H9 (cell line): ENCODE results near the gene SLC27A6. TPM values are rescaled to one million over a fixed set of nuclear protein-coding genes. Genes with fewer than 3 reads are reported as not detected.

ENCODE experiments used
- DNase-seq: peaks from one replicate; pipeline ENCODE4 v3.0.0-alpha.2; 2017
- H2AFZ ChIP-seq: one replicate; pipeline ENCODE4 v1.6.1; 2013; ENCODE audit warnings: mild to moderate bottlenecking, low read length, control low read depth, moderate library complexity
- H2AK5ac ChIP-seq: 2 replicates; pipeline ENCODE4 v1.6.1; 2013; ENCODE audit warnings: low read length, control low read depth, mixed read lengths; ENCODE audit not compliant: insufficient read length
- H2BK120ac ChIP-seq: one replicate; pipeline ENCODE4 v1.6.1; 2013; ENCODE audit warnings: low read depth, mild to moderate bottlenecking, low read length, control low read depth, inconsistent platforms; ENCODE audit not compliant: poor library complexity, severe bottlenecking
- H2BK12ac ChIP-seq: 2 replicates; pipeline ENCODE4 v1.6.1; 2013; ENCODE audit warnings: low read length, control low read depth, mixed read lengths, low read depth; ENCODE audit not compliant: insufficient read length
- H2BK15ac ChIP-seq: 2 replicates; pipeline ENCODE4 v1.6.1; 2013; ENCODE audit warnings: low read depth, low read length, control low read depth
- H2BK20ac ChIP-seq: one replicate; pipeline ENCODE4 v1.6.1; 2013; ENCODE audit warnings: low read depth, mild to moderate bottlenecking, low read length, control low read depth, inconsistent platforms; ENCODE audit not compliant: poor library complexity, severe bottlenecking
- H2BK5ac ChIP-seq: 2 replicates; pipeline ENCODE4 v1.6.1; 2013; ENCODE audit warnings: low read length, control low read depth, mixed read lengths; ENCODE audit not compliant: insufficient read length
- H3K14ac ChIP-seq: 2 replicates; pipeline ENCODE4 v1.6.1; 2013; ENCODE audit warnings: low read length, control low read depth; ENCODE audit not compliant: insufficient read depth
- H3K18ac ChIP-seq: 2 replicates; pipeline ENCODE4 v1.6.1; 2013; ENCODE audit warnings: low read depth, mild to moderate bottlenecking, mixed read lengths, low read length, control low read depth; ENCODE audit not compliant: insufficient read length
- H3K23ac ChIP-seq: 2 replicates; pipeline ENCODE4 v1.6.1; 2013; ENCODE audit warnings: low read length, control low read depth, mixed read lengths, low read depth; ENCODE audit not compliant: insufficient read length
- H3K23me2 ChIP-seq: 2 replicates; pipeline ENCODE4 v1.6.1; 2013; ENCODE audit warnings: low read depth, mild to moderate bottlenecking, mixed read lengths, low read length, control low read depth; ENCODE audit not compliant: insufficient read length, poor library complexity, severe bottlenecking
- H3K27ac ChIP-seq: 2 replicates; pipeline ENCODE4 v1.5.1; 2013; ENCODE audit warnings: low read length, control low read depth, mixed read lengths, low read depth; ENCODE audit not compliant: insufficient read length
- H3K27me3 ChIP-seq: 2 replicates; pipeline ENCODE4 v1.6.1; 2013; ENCODE audit warnings: low read length, control low read depth, inconsistent platforms; ENCODE audit not compliant: insufficient read depth
- H3K4ac ChIP-seq: 2 replicates; pipeline ENCODE4 v1.6.1; 2013; ENCODE audit warnings: low read depth, mild to moderate bottlenecking, control low read depth, inconsistent platforms, low read length, moderate library complexity
- H3K4me1 ChIP-seq: 2 replicates; pipeline ENCODE4 v1.6.1; 2013; ENCODE audit warnings: low read length, control low read depth, inconsistent platforms; ENCODE audit not compliant: insufficient read depth
- H3K4me2 ChIP-seq: 2 replicates; pipeline ENCODE4 v1.6.1; 2013; ENCODE audit warnings: low read length, control low read depth, mixed read lengths; ENCODE audit not compliant: insufficient read length, insufficient read depth
- H3K56ac ChIP-seq: 2 replicates; pipeline ENCODE4 v1.6.1; 2013; ENCODE audit warnings: low read depth, mild to moderate bottlenecking, mixed read lengths, low read length, control low read depth; ENCODE audit not compliant: insufficient read length
- H3K79me1 ChIP-seq: 2 replicates; pipeline ENCODE4 v1.6.1; 2013; ENCODE audit warnings: low read depth, mild to moderate bottlenecking, moderate library complexity, low read length, control low read depth, inconsistent platforms; ENCODE audit not compliant: insufficient read depth, poor library complexity, severe bottlenecking
- H3K79me2 ChIP-seq: 2 replicates; pipeline ENCODE4 v1.6.1; 2013; ENCODE audit warnings: low read length, control low read depth, inconsistent platforms; ENCODE audit not compliant: insufficient read depth
- H3K9ac ChIP-seq: 2 replicates; pipeline ENCODE4 v1.6.1; 2013; ENCODE audit warnings: low read length, control low read depth, mixed read lengths; ENCODE audit not compliant: insufficient read length; ENCODE audit errors: extremely low read depth
- H3K9me3 ChIP-seq: one replicate; pipeline ENCODE4 v1.6.1; 2013; ENCODE audit warnings: low read depth, low read length, inconsistent platforms; ENCODE audit not compliant: control insufficient read depth
- H3T11ph ChIP-seq: one replicate; pipeline ENCODE4 v1.6.1; 2013; ENCODE audit warnings: mild to moderate bottlenecking, low read length, control low read depth, inconsistent platforms
- H4K20me1 ChIP-seq: one replicate; pipeline ENCODE4 v1.6.1; 2013; ENCODE audit not compliant: control insufficient read depth, insufficient read length, insufficient read depth
- H4K5ac ChIP-seq: 2 replicates; pipeline ENCODE4 v1.6.1; 2013; ENCODE audit warnings: low read depth, mild to moderate bottlenecking, mixed read lengths, low read length, control low read depth; ENCODE audit not compliant: insufficient read length
- H4K8ac ChIP-seq: replicated peaks from 2 replicates; pipeline ENCODE4 v1.6.1; 2013; ENCODE audit warnings: low read length, control low read depth, mixed read lengths, low read depth; ENCODE audit not compliant: insufficient read length
- H4K91ac ChIP-seq: 2 replicates; pipeline ENCODE4 v1.6.1; 2013; ENCODE audit warnings: low read depth, mild to moderate bottlenecking, moderate library complexity, mixed read lengths, low read length, control low read depth; ENCODE audit not compliant: insufficient read length
- H3K27ac Mint-ChIP-seq, 3 experiments: 2 replicates in 2 of 3; 3 replicates in 1 of 3; pipeline ENCODE4 v1.8.0; 2020 to 2021; ENCODE audit warnings: mixed read lengths in 3 of 3, mild to moderate bottlenecking in 1 of 3, moderate library complexity in 1 of 3
- H3K27me3 Mint-ChIP-seq: 2 replicates; pipeline ENCODE4 v1.8.0; 2021; ENCODE audit warnings: low read depth, mild to moderate bottlenecking, moderate library complexity, mixed read lengths
- H3K36me3 Mint-ChIP-seq, 3 experiments: 2 replicates in 2 of 3; 3 replicates in 1 of 3; pipeline ENCODE4 v1.8.0; 2020 to 2021; ENCODE audit warnings: low read depth in 3 of 3, mixed read lengths in 3 of 3; ENCODE audit not compliant: insufficient read depth in 1 of 3
- H3K4me1 Mint-ChIP-seq, 2 experiments: 2 replicates each; pipeline ENCODE4 v1.8.0; 2020; ENCODE audit warnings: mixed read lengths in 2 of 2
- H3K4me3 Mint-ChIP-seq, 2 experiments: 2 replicates in 1 of 2; 3 replicates in 1 of 2; pipeline ENCODE4 v1.8.0; 2020 to 2021; ENCODE audit warnings: mild to moderate bottlenecking in 2 of 2, mixed read lengths in 2 of 2, moderate library complexity in 1 of 2
- H3K9me3 Mint-ChIP-seq, 2 experiments: 2 replicates in 1 of 2; 3 replicates in 1 of 2; pipeline ENCODE4 v1.8.0; 2020; ENCODE audit warnings: mild to moderate bottlenecking in 2 of 2, mixed read lengths in 2 of 2, moderate library complexity in 1 of 2
- WGBS: extraction: QIAGEN DNeasy Blood & Tissue Kit; methylation state at CpG from one replicate; pipeline ENCODE4 v1.1.7; 2013; ENCODE audit warnings: missing lambda C conversion rate, low lambda C conversion rate, mixed read lengths; ENCODE audit not compliant: insufficient read length; ENCODE audit errors: extremely low coverage; 5-methylcytosine and 5-hydroxymethylcytosine counted together
- total RNA-seq: library from RNA; stranded (reverse); gene quantifications from 2 replicates; pipeline ENCODE4 v1.2.1, GENCODE V29; 2021
- TF ChIP-seq, protein P1 (sequence below): fragments of 200-600 bp; sonication (generic); conservative IDR thresholded peaks from 3 replicates; pipeline ENCODE4 v1.8.0; 2021; ENCODE audit warnings: antibody characterized with exemption, mild to moderate bottlenecking

The SLC27A6 gene
- total RNA-seq, 1 experiment from 2014 or later: 3.0 TPM

DNA sequence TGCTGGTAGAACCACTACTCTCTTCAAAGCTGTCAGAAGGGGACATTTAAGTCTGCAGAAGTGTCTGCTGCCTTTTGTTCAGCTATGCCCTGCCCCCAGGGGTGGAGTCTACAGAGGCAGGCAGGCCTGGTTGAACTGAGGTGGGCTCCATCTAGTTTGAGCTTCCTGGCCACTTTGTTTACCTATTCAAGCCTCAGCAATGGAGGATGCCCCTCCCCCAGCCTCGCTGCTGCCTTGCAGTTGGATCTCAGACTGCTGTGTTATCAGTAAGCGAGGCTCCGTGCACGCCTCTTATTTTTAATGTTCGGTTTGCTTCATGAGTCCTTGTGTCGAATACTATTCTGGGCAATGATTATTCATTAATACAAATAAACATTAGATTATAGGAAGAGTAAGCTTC lies 3.1 kb upstream of the SLC27A6 start:
- no peak overlapping the region for H4K5ac ChIP-seq
- peaks cover 12 to 18% of the 10 kb centered on the region in 2 experiments for H3K4me1 Mint-ChIP-seq

More for the DNA sequence above, 3.1 kb upstream of the SLC27A6 start:
- H3K27ac Mint-ChIP-seq: no peak overlapping the region
- peaks cover 9% of the 10 kb centered on the region for H3K23me2 ChIP-seq
- H3K56ac ChIP-seq: no peak overlapping the region
- H3K4ac ChIP-seq: no peak overlapping the region
- no peak overlapping the region for H4K91ac ChIP-seq
- H3K27me3 ChIP-seq: peaks cover 3% of the 10 kb centered on the region; the same call in 1 of the 2 replicates
- peaks cover 54% of the 10 kb centered on the region for H3K27me3 Mint-ChIP-seq
- H2BK5ac ChIP-seq: no peak overlapping the region
- no peak overlapping the region for H3K23ac ChIP-seq
- no peaks in the 10 kb centered on the region for H3K79me2 ChIP-seq
- H3K79me1 ChIP-seq: no peaks in the 10 kb centered on the region
- WGBS: no CpG with 5 or more reads among the region's 6 CpGs
- H3K9me3 Mint-ChIP-seq: peaks cover 11 to 12% of the 10 kb centered on the region in 2 experiments; a peak in 3 of 5 replicates
- peak; percentile 46 for DNase-seq
- H3K4me2 ChIP-seq: no peak overlapping the region
- no peak overlapping the region for H2BK12ac ChIP-seq
- H3K9me3 ChIP-seq: no peaks in the 10 kb centered on the region
- H3K36me3 Mint-ChIP-seq: no peaks in the 10 kb centered on the region; a peak in 1 of 7 replicates
- H2BK20ac ChIP-seq: no peak overlapping the region
- H2BK15ac ChIP-seq: no peak overlapping the region
- no peaks in the 10 kb centered on the region; the same call in 1 of the 2 replicates for H3K4me1 ChIP-seq
- H2AFZ ChIP-seq: no peak overlapping the region
- no peaks in the 10 kb centered on the region for H4K20me1 ChIP-seq
- H2BK120ac ChIP-seq: no peak overlapping the region
- TF ChIP-seq, protein P1, sequence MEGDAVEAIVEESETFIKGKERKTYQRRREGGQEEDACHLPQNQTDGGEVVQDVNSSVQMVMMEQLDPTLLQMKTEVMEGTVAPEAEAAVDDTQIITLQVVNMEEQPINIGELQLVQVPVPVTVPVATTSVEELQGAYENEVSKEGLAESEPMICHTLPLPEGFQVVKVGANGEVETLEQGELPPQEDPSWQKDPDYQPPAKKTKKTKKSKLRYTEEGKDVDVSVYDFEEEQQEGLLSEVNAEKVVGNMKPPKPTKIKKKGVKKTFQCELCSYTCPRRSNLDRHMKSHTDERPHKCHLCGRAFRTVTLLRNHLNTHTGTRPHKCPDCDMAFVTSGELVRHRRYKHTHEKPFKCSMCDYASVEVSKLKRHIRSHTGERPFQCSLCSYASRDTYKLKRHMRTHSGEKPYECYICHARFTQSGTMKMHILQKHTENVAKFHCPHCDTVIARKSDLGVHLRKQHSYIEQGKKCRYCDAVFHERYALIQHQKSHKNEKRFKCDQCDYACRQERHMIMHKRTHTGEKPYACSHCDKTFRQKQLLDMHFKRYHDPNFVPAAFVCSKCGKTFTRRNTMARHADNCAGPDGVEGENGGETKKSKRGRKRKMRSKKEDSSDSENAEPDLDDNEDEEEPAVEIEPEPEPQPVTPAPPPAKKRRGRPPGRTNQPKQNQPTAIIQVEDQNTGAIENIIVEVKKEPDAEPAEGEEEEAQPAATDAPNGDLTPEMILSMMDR: no peak
- no peak overlapping the region for H3K27ac ChIP-seq
- H3K4me3 Mint-ChIP-seq: no peak overlapping the region
- H3K14ac ChIP-seq: no peak overlapping the region
- no peak overlapping the region for H2AK5ac ChIP-seq
- H4K8ac ChIP-seq: no peak overlapping the region
- no peak overlapping the region for H3K18ac ChIP-seq
- H3K9ac ChIP-seq: no peak overlapping the region
- no peak overlapping the region for H3T11ph ChIP-seq
